Osteoblast (primary cell): ENCODE results near the gene WFDC1. TPM values are rescaled to one million over a fixed set of nuclear protein-coding genes. Genes with fewer than 3 reads are reported as not detected.

ENCODE experiments used
- DNase-seq: peaks from one replicate; pipeline ENCODE4 v3.0.0; 2011; ENCODE audit warnings: low spot score, mixed read lengths; ENCODE audit not compliant: insufficient read length; ENCODE audit errors: missing footprints
- H2AFZ ChIP-seq: 2 replicates; pipeline ENCODE4 v1.6.0; 2011; ENCODE audit warnings: mild to moderate bottlenecking, low read length
- H3K27ac ChIP-seq: 2 replicates; pipeline ENCODE4 v1.5.1; 2011; ENCODE audit warnings: mild to moderate bottlenecking, low read depth, low read length, moderate library complexity
- H3K27me3 ChIP-seq: 2 replicates; pipeline ENCODE4 v1.6.0; 2012; ENCODE audit warnings: mild to moderate bottlenecking, control low read depth, inconsistent platforms, low read length, moderate library complexity; ENCODE audit not compliant: insufficient read depth
- H3K36me3 ChIP-seq: 2 replicates; pipeline ENCODE4 v1.5.1; 2011; ENCODE audit warnings: mild to moderate bottlenecking, low read length, control low read depth, moderate library complexity; ENCODE audit not compliant: insufficient read depth
- H3K4me1 ChIP-seq: 2 replicates; pipeline ENCODE4 v1.5.1; 2011; ENCODE audit warnings: mild to moderate bottlenecking, low read length, control low read depth, moderate library complexity; ENCODE audit not compliant: insufficient read depth
- H3K4me2 ChIP-seq: 2 replicates; pipeline ENCODE4 v1.6.0; 2011; ENCODE audit warnings: mild to moderate bottlenecking, low read length; ENCODE audit not compliant: insufficient read depth
- H3K4me3 ChIP-seq: fragments of 200-600 bp; sonication (generic); 3 replicates; pipeline ENCODE4 v1.5.1; 2012; ENCODE audit warnings: mild to moderate bottlenecking, low read length, inconsistent platforms; ENCODE audit not compliant: insufficient read depth
- H3K79me2 ChIP-seq: 2 replicates; pipeline ENCODE4 v1.6.0; 2012; ENCODE audit warnings: mild to moderate bottlenecking, low read length, control low read depth, inconsistent platforms; ENCODE audit not compliant: insufficient read depth
- H3K9me3 ChIP-seq: 2 replicates; pipeline ENCODE4 v1.5.1; 2011; ENCODE audit warnings: low read depth, low read length, control low read depth
- H4K20me1 ChIP-seq: 2 replicates; pipeline ENCODE4 v1.6.0; 2012; ENCODE audit warnings: mild to moderate bottlenecking, low read length, control low read depth; ENCODE audit not compliant: insufficient read depth
- CTCF ChIP-seq: IDR thresholded peaks from 2 replicates; pipeline ENCODE4 v1.5.1; 2011; ENCODE audit warnings: mild to moderate bottlenecking, low read depth, low read length, moderate library complexity; ENCODE audit errors: extremely low read depth
- total RNA-seq: library from RNA; depleted of rRNA; stranded (reverse); fragments of >200 nt; gene quantifications from 2 replicates; pipeline ENCODE4 v1.2.3, GENCODE V29; 2012

The WFDC1 gene
- total RNA-seq, 1 donor: not detected

GRCh38 chr16:84347161-84347560, 52.5 kb downstream of the WFDC1 start:
- Histone ChIP-seq H3K27ac (no peak overlapping the region), H3K79me2 (no peaks in the 10 kb centered on the region), H3K4me3 (no peak overlapping the region), H3K9me3 (no peaks in the 10 kb centered on the region), H2AFZ (no peak overlapping the region), H3K36me3 (no peaks in the 10 kb centered on the region), H3K27me3 (peaks cover 22% of the 10 kb centered on the region), H4K20me1 (no peaks in the 10 kb centered on the region), H3K4me2 (no peak overlapping the region), H3K4me1 (no peaks in the 10 kb centered on the region)
- DNase-seq: no peak
- no peak for TF ChIP-seq CTCF

GRCh38 chr16:84348386-84348888, 53.8 kb downstream of the WFDC1 start:
- Histone ChIP-seq H3K4me3 (no peak overlapping the region), H3K4me1 (no peaks in the 10 kb centered on the region), H3K36me3 (no peaks in the 10 kb centered on the region), H3K27me3 (peaks cover 19% of the 10 kb centered on the region), H3K4me2 (no peak overlapping the region), H3K9me3 (no peaks in the 10 kb centered on the region), H4K20me1 (no peaks in the 10 kb centered on the region), H3K79me2 (no peaks in the 10 kb centered on the region), H2AFZ (no peak overlapping the region), H3K27ac (no peak overlapping the region)
- TF ChIP-seq CTCF: no peak
- no peak for DNase-seq

GRCh38 chr16:84349862-84350684, 55.4 kb downstream of the WFDC1 start:
- Histone ChIP-seq H3K4me2 (no peak overlapping the region), H2AFZ (no peak overlapping the region), H3K4me3 (no peak overlapping the region), H3K79me2 (no peaks in the 10 kb centered on the region), H3K36me3 (no peaks in the 10 kb centered on the region), H4K20me1 (no peaks in the 10 kb centered on the region), H3K4me1 (no peaks in the 10 kb centered on the region), H3K27ac (no peak overlapping the region), H3K9me3 (no peaks in the 10 kb centered on the region), H3K27me3 (peaks cover 15% of the 10 kb centered on the region)
- no peak for DNase-seq
- TF ChIP-seq CTCF: no peak

- Histone ChIP-seq H3K27me3 (peaks cover 9% of the 10 kb centered on the region), H3K27ac (no peak overlapping the region), H3K4me3 (no peak overlapping the region), H3K79me2 (no peaks in the 10 kb centered on the region), H2AFZ (no peak overlapping the region), H3K36me3 (no peaks in the 10 kb centered on the region), H3K4me1 (no peaks in the 10 kb centered on the region), H4K20me1 (no peaks in the 10 kb centered on the region), H3K9me3 (no peaks in the 10 kb centered on the region), H3K4me2 (no peak overlapping the region)
- DNase-seq: no peak
- TF ChIP-seq CTCF: no peak
Measured at GRCh38 chr16:84350685-84351400, 56.2 kb downstream of the WFDC1 start.
